NCI-H82 (cell line): ENCODE measurements around the gene FECH.
"Not testable (repeated sequence)": the region's sequence is repeated elsewhere in the genome, so short reads cannot be mapped to it uniquely, and the experiment has no call there.

Experiments
- DNase-seq: peaks from one replicate; lab custom pipeline; 2025; lab: John Stamatoyannopoulos, UW

The FECH gene

GRCh38 chr18:57533006-57533867 is 53.3 kb downstream of the FECH start:
- DNase-seq: no peak

DNA sequence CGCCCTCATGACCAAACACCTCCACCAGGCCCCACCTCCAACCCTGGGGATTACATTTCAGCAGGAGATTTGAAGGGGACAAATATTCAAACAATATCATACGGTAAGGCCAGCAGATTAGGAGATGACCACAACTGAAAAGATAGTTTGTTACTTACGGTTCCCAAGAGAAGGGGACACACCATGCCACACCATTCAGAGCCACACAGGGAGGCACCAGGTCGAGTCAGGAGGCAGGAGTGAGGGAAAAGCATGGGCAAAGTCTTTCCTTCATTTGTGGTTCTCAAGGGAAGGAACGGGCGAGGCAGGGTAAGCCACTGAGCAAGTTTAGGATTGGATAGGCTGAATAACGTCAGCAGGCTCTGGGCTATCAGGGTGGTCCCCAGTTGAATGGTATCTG is 57.4 kb downstream of the FECH start:
- DNase-seq: no peak

DNA sequence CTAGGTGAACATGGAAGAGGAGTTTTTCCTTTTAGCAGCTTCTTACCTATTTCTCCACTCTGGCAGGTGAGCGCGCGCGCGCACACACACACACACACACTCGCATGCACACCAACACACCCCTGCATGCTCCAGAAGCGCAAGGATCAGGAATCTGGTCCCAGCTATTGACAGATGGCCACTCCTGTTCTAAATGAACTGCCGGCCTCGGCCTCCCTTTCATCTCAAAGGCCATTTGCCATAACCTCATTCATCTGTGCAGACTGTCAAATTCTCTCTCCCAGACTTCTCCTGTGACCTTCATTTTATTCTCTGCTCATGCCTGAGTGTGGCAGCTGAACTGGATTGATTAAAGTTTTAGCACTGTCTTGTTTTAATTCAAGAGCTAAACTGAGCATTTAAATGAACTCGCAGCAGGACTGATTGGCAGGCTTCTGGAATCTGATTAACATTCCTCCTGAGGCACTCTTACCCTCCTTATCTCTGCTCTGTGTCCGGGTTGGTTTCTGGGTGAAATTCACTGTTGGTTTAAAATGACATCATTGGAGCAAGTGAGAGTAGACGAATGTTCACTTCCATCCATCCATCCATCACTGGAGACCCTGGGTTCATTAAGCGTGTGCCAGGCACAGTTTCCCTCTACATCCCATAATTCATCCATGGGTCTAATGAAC is 58.8 kb downstream of the FECH start:
- DNase-seq: peak; percentile 58

DNA sequence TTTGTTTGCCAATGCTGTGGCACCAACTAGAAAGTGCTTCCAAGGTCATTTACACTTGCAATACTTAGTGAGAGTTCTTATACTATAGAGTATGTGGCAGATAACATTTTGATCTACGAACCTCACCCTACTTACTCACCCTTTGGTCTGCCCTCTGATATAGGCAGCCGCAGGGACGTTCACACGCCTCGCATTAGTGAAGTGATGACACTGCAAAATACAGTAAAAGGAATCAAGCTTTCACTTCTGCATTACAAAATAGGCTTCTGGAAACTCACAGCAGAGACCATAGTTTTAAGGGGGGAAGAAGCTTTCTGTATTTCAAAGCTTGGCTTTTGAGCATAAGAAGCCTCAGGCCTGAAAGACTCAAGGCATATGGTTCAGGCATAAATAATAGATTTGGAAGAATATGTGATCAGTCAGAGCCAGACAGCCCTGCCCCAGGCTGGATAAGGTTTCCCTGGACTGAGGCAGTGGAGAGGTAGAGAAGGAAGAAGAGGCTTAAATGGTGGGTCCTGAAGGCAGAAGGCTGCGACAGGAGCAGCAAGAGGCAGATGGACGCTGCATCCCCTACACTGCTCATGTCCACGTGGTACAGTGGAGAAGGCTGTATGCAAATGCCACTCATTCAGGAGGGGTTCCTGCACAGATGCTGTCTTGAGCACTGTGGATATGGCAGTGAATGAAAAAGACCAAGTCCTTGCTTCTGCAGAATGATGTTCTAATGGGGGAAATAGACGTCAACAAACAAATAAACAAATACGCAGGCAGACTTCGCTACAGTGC is 63.1 kb downstream of the FECH start:
- DNase-seq: peak; percentile 62

DNA sequence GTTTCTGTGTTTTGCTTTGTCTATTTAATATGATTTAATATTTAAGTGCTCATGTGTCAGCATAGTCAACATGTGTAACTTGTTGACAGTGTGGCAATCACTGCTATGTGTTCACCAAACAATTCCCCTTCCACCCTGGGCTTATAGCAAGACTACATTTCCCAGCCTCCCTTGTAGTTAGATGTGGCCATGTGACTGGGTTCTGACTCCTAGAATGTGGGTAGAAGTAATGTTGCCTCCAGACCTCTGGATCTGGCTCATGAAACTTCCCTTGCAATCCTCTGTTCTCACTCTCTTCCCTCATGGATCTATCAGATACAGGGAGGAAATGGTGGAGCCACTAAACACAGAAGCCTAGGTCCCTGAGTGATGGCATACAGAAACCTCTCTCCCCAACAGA is 64.2 kb downstream of the FECH start:
- not testable (repeated sequence) for DNase-seq

DNA sequence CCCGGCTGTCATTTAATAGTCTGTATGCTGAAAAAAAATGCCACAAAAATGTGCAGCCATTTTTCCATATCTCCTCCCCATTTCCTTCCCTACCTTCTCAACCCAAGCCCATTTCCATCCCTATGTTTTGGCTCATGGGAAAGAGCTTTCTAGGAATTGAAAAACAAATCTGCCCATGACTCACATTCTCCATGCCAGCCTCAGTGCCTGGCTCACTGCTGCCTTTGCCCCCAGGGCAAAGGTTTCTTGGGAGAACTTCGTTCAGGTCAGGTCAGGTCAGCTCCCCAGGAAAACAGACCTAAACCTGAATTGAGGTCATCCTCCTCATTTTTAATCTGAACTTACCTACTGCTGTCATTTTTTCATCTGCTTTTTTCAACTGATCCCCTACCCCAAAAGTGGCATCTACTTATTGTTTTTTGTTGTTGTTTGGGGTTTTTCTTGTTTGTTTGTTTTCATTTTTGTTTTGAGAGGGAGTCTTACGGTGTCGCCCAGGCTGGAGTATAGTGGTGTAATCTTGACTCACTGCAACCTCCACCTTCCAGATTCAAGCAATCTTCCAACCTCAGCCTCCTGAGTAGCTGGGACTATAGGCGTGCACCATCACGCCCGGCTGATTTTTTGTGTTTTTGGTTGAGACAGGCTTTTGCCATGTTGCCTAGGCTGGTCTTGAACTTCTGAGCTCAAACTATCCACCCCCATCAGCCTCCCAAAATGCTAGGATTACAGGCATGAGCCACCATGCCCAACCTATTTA is 66.7 kb downstream of the FECH start:
- DNase-seq: no peak

- DNase-seq: no peak
Observed at GRCh38 chr18:57518533-57518932, 68.0 kb downstream of the FECH start.

GRCh38 chr18:57516056-57516455 is 70.4 kb downstream of the FECH start:
- DNase-seq: peak; percentile 51

GRCh38 chr18:57505231-57505630 is 81.3 kb downstream of the FECH start:
- DNase-seq: no peak

- DNase-seq: no peak
Observed at GRCh38 chr18:57502624-57503023, 83.9 kb downstream of the FECH start.

- no peak for DNase-seq
Observed at GRCh38 chr18:57498682-57499256, 87.7 kb downstream of the FECH start.
